SK-N-SH (cell line): ENCODE results near the gene TIGD3. TPM values are rescaled to one million over a fixed set of nuclear protein-coding genes. Genes with fewer than 3 reads are reported as not detected.
A peak's percentile ranks its signal among the peaks of the same experiment; 100 is the strongest.

Experiments used
- CTCF ChIA-PET: fragments of 300-600, 350-600 bp; formaldehyde crosslinking; extraction: SDS; loops from one replicate; lab custom pipeline; 2021; lab: Yijun Ruan, JAX
- POLR2A ChIA-PET: fragments of 350-600 bp; sonication (Branson Sonifier 250); formaldehyde crosslinking; extraction: SDS; loops from one replicate; lab custom pipeline; 2020; ENCODE audit warnings: antibody characterized with exemption, inconsistent platforms; lab: Yijun Ruan, JAX
- DNase-seq: peaks from one replicate; pipeline ENCODE4 v3.0.0; 2012
- H2AFZ ChIP-seq: fragments of 200-600 bp; sonication (generic); 2 replicates; pipeline ENCODE4 v1.8.1; 2016; ENCODE audit warnings: antibody characterized with exemption, mild to moderate bottlenecking, low read depth
- H3F3A ChIP-seq: fragments of 200-600 bp; sonication (generic); replicated peaks from 2 replicates; pipeline ENCODE3; 2016; ENCODE audit warnings: antibody characterized with exemption, mild to moderate bottlenecking; ENCODE audit not compliant: insufficient read depth
- H3K27ac ChIP-seq, 2 experiments: fragments of 200-500 bp in 1 of 2; fragments of 200-600 bp in 1 of 2; sonication (Bioruptor generic) in 1 of 2; sonication (generic), shearing (Covaris generic) in 1 of 2; 2 replicates each; pipeline versions ENCODE4 v1.5.1 to v1.6.1; 2014 to 2016; ENCODE audit warnings: low read depth in 2 of 2, inconsistent platforms in 1 of 2, low read length in 1 of 2, mild to moderate bottlenecking in 1 of 2, mixed read lengths in 1 of 2
- H3K27me3 ChIP-seq: fragments of 200-600 bp; sonication (generic), shearing (Covaris generic); 2 replicates; pipeline ENCODE4 v1.6.1; 2016; ENCODE audit warnings: mixed run types; ENCODE audit not compliant: insufficient read depth
- H3K36me3 ChIP-seq, 2 experiments: fragments of 200-500 bp in 1 of 2; fragments of 200-600 bp in 1 of 2; sonication (Bioruptor generic) in 1 of 2; sonication (generic) in 1 of 2; replicated peaks in 1 of 2; 2 replicates each; pipeline versions ENCODE3 to v1.5.1; 2014 to 2016; ENCODE audit warnings: low read length in 1 of 2, mild to moderate bottlenecking in 1 of 2; ENCODE audit not compliant: insufficient read depth in 2 of 2, control insufficient read depth in 1 of 2
- H3K4me1 ChIP-seq, 2 experiments: fragments of 200-500 bp in 1 of 2; fragments of 200-600 bp in 1 of 2; sonication (Bioruptor generic) in 1 of 2; sonication (generic), shearing (Covaris generic) in 1 of 2; 2 replicates each; pipeline versions ENCODE4 v1.5.1 to v1.6.1; 2014 to 2016; ENCODE audit warnings: low read depth in 1 of 2, low read length in 1 of 2, mixed run types in 1 of 2; ENCODE audit not compliant: insufficient read depth in 2 of 2, control insufficient read depth in 1 of 2
- H3K4me2 ChIP-seq: fragments of 200-600 bp; sonication (generic), shearing (Covaris generic); 2 replicates; pipeline ENCODE4 v1.6.1; 2017; ENCODE audit warnings: mixed run types
- H3K4me3 ChIP-seq, 2 experiments: fragments of 200-500 bp in 1 of 2; fragments of 200-600 bp in 1 of 2; sonication (Bioruptor generic) in 1 of 2; sonication (generic), shearing (Covaris generic) in 1 of 2; 2 replicates each; pipeline versions ENCODE4 v1.5.1 to v1.8.1; 2014 to 2016; ENCODE audit warnings: low read depth in 2 of 2, inconsistent platforms in 1 of 2, low read length in 1 of 2, mild to moderate bottlenecking in 1 of 2, mixed read lengths in 1 of 2, moderate library complexity in 1 of 2
- H3K79me2 ChIP-seq: fragments of 200-600 bp; sonication (generic); 2 replicates; pipeline ENCODE4 v1.8.1; 2017; ENCODE audit warnings: mild to moderate bottlenecking; ENCODE audit not compliant: insufficient read depth
- H3K9ac ChIP-seq: fragments of 200-600 bp; sonication (generic); 2 replicates; pipeline ENCODE4 v1.6.1; 2017; ENCODE audit warnings: mixed run types
- H3K9me2 ChIP-seq: fragments of 200-600 bp; sonication (generic); 2 replicates; pipeline ENCODE4 v1.6.1; 2017; ENCODE audit warnings: mixed run types
- H3K9me3 ChIP-seq: fragments of 200-600 bp; sonication (generic); 2 replicates; pipeline ENCODE4 v1.6.1; 2017; ENCODE audit warnings: mixed run types, mild to moderate bottlenecking, moderate library complexity
- H4K20me1 ChIP-seq: fragments of 200-600 bp; sonication (generic); 2 replicates; pipeline ENCODE4 v1.6.1; 2017; ENCODE audit warnings: mild to moderate bottlenecking, mixed run types; ENCODE audit not compliant: insufficient read depth
- CHD2 ChIP-seq: fragments of 150-350 bp; IDR thresholded peaks from 2 replicates; pipeline ENCODE4 v1.6.1; 2018; ENCODE audit warnings: low read length; ENCODE audit not compliant: partially characterized antibody
- ELF1 ChIP-seq: IDR thresholded peaks from 2 replicates; pipeline ENCODE4 v1.4.0; 2012
- EZH2phosphoT487 ChIP-seq: fragments of 200-600 bp; sonication (generic); IDR thresholded peaks from 2 replicates; pipeline ENCODE4 v1.6.1; 2017; ENCODE audit warnings: low read depth, mixed run types, mild to moderate bottlenecking, antibody characterized with exemption, moderate library complexity, borderline replicate concordance
- GABPA ChIP-seq: IDR thresholded peaks from 2 replicates; pipeline ENCODE4 v1.4.0; 2012; ENCODE audit warnings: low read depth, mild to moderate bottlenecking
- IRF3 ChIP-seq: fragments of 150-350 bp; IDR thresholded peaks from 2 replicates; pipeline ENCODE4 v1.6.1; 2016; ENCODE audit warnings: mild to moderate bottlenecking, low read depth, low read length
- MAX ChIP-seq: IDR thresholded peaks from 2 replicates; pipeline ENCODE4 v1.4.0; 2012; ENCODE audit warnings: low read depth
- PBX3 ChIP-seq: IDR thresholded peaks from 2 replicates; pipeline ENCODE4; 2012
- RXRA ChIP-seq: IDR thresholded peaks from 2 replicates; pipeline ENCODE4 v1.4.0; 2012; ENCODE audit warnings: low read depth, mild to moderate bottlenecking, borderline replicate concordance
- SMC3 ChIP-seq: IDR thresholded peaks from 2 replicates; pipeline ENCODE4 v1.6.1; 2012; ENCODE audit warnings: low read depth, low read length, improper control_type of control experiment
- TAF1 ChIP-seq: IDR thresholded peaks from 2 replicates; pipeline ENCODE4 v1.6.1; 2012; ENCODE audit warnings: low read depth, mild to moderate bottlenecking, low read length, moderate library complexity, borderline replicate concordance
- ZBTB33 ChIP-seq: IDR thresholded peaks from 2 replicates; pipeline ENCODE4 v1.4.0; 2012; ENCODE audit warnings: low read depth, borderline replicate concordance
- WGBS: methylation state at CpG from one replicate; pipeline ENCODE4 v1.1.6; 2017; ENCODE audit warnings: low lambda C conversion rate; 5-methylcytosine and 5-hydroxymethylcytosine counted together
- polyA plus RNA-seq, 3 experiments: library from polyadenylated mRNA; depleted of rRNA; stranded (reverse); fragments of >200 nt; gene quantifications; 2 replicates each; pipeline ENCODE4 v1.2.3, GENCODE V29; 2012

The TIGD3 gene
- polyA plus RNA-seq, 1 of the 3 experiments (the other 2 are of a cell fraction): 0.41 TPM

GRCh38 chr11:65316227-65317024 is 38.1 kb upstream of the TIGD3 start:
- H3K4me3 ChIP-seq: peak overlapping the region; percentile 85 to 94
- peaks cover 56% of the 10 kb centered on the region for H3K79me2 ChIP-seq
- H3K9me3 ChIP-seq: no peaks in the 10 kb centered on the region
- no peaks in the 10 kb centered on the region for H3K27me3 ChIP-seq
- ChIA-PET POLR2A (interaction anchor here (0.7 to 2.4 kb wide), 4 partner anchors 12 to 44 kb away, joined by 3 to 14 read pairs (median 4); partner anchors contain the start of gene DPF2), CTCF (interaction anchor here (0.6 to 24.1 kb wide), 25 partner anchors 12 to 1229 kb away, joined by 3 to 1118 read pairs (median 5); partner anchors contain the start of genes DPF2, POLA2 and ZDHHC24)
- TF ChIP-seq SMC3 (no peak), ELF1 (no peak), RXRA (no peak), PBX3 (no peak), IRF3 (no peak), EZH2phosphoT487 (no peak), ZBTB33 (no peak), GABPA (no peak), TAF1 (no peak), CHD2 (no peak), MAX (no peak)
- H3K9ac ChIP-seq: peak overlapping the region; percentile 84; the same call in 1 of the 2 replicates
- no peak overlapping the region for H2AFZ ChIP-seq
- H3K4me1 ChIP-seq: peaks cover 20 to 24% of the 10 kb centered on the region in 2 experiments; a peak in 2 of 4 replicates
- H3K4me2 ChIP-seq: peak overlapping the region; percentile 87
- H4K20me1 ChIP-seq: peaks cover 31% of the 10 kb centered on the region
- peaks cover 5% of the 10 kb centered on the region for H3F3A ChIP-seq
- WGBS: 72% methylated on average over 18 of the region's 20 CpGs
- H3K9me2 ChIP-seq: no peaks in the 10 kb centered on the region
- H3K27ac ChIP-seq: no peak overlapping the region
- DNase-seq: no peak
- peaks cover 0 to 9% of the 10 kb centered on the region in 2 experiments for H3K36me3 ChIP-seq
